Smooth muscle cell (in vitro differentiated cells): Measurements from ENCODE around the gene LCE1D. TPM values are rescaled to one million over a fixed set of nuclear protein-coding genes. Genes with fewer than 3 reads are reported as not detected.

ENCODE experiments used
- DNase-seq: peaks from one replicate; lab custom pipeline; 2025; ENCODE audit not compliant: unreplicated experiment; lab: John Stamatoyannopoulos, UW
- H2AFZ ChIP-seq: fragments of 200-600 bp; sonication (generic); 2 replicates; pipeline ENCODE4 v1.6.0; 2016; ENCODE audit warnings: antibody characterized with exemption, low read depth, mild to moderate bottlenecking
- H3F3A ChIP-seq: fragments of 200-600 bp; sonication (generic); 2 replicates; pipeline ENCODE4 v1.6.0; 2017; ENCODE audit warnings: antibody characterized with exemption, low read depth
- H3K27ac ChIP-seq: fragments of 200-600 bp; sonication (generic); 2 replicates; pipeline ENCODE4 v1.5.1; 2016; ENCODE audit warnings: low read depth, mild to moderate bottlenecking
- H3K27me3 ChIP-seq: fragments of 200-600 bp; sonication (generic); 2 replicates; pipeline ENCODE4 v1.6.1; 2016; ENCODE audit warnings: low read depth, mild to moderate bottlenecking
- H3K36me3 ChIP-seq: fragments of 200-600 bp; sonication (generic); 2 replicates; pipeline ENCODE4 v1.5.1; 2016; ENCODE audit warnings: low read depth
- H3K4me1 ChIP-seq: fragments of 200-600 bp; sonication (generic); 2 replicates; pipeline ENCODE4 v1.5.1; 2016; ENCODE audit warnings: low read depth
- H3K4me2 ChIP-seq: fragments of 200-600 bp; sonication (generic); 2 replicates; pipeline ENCODE4 v1.6.0; 2016; ENCODE audit warnings: mild to moderate bottlenecking
- H3K4me3 ChIP-seq: fragments of 200-600 bp; sonication (generic); 2 replicates; pipeline ENCODE4 v1.5.1; 2016; ENCODE audit warnings: mild to moderate bottlenecking
- H3K79me2 ChIP-seq: fragments of 200-600 bp; sonication (generic); 2 replicates; pipeline ENCODE4 v1.6.0; 2016; ENCODE audit warnings: low read depth, mild to moderate bottlenecking
- H3K9ac ChIP-seq: fragments of 200-600 bp; sonication (generic); 2 replicates; pipeline ENCODE4 v1.6.0; 2016; ENCODE audit warnings: low read depth
- H3K9me3 ChIP-seq: fragments of 200-600 bp; sonication (generic); replicated peaks from 2 replicates; pipeline ENCODE4 v1.5.1; 2016; ENCODE audit warnings: low read depth
- H4K20me1 ChIP-seq: fragments of 200-600 bp; sonication (generic); 2 replicates; pipeline ENCODE4 v1.6.0; 2016; ENCODE audit warnings: low read depth
- WGBS: methylation state at CpG from one replicate; pipeline ENCODE4 v1.1.7; 2016; ENCODE audit warnings: low lambda C conversion rate; 5-methylcytosine and 5-hydroxymethylcytosine counted together
- polyA plus RNA-seq: library from polyadenylated mRNA; unstranded; fragments of >200 nt; fragmentation: Nextera tagmentation; extraction: Ambion mirVana; gene quantifications from 2 replicates; pipeline ENCODE4 v1.2.1, GENCODE V29; 2016
- total RNA-seq: library from RNA; depleted of rRNA; stranded (reverse); fragments of >200 nt; gene quantifications from 2 replicates; pipeline ENCODE4 v1.2.3, GENCODE V29; 2014
- TF ChIP-seq, protein P1 (sequence below): fragments of 200-600 bp; sonication (generic); IDR thresholded peaks from 2 replicates; pipeline ENCODE4 v1.5.1; 2017; ENCODE audit warnings: borderline replicate concordance, mild to moderate bottlenecking, antibody characterized with exemption; ENCODE audit not compliant: insufficient read depth, poor library complexity, severe bottlenecking

The LCE1D gene
- total and polyA plus RNA-seq, 2 experiments from 2014 or later = not detected

DNA sequence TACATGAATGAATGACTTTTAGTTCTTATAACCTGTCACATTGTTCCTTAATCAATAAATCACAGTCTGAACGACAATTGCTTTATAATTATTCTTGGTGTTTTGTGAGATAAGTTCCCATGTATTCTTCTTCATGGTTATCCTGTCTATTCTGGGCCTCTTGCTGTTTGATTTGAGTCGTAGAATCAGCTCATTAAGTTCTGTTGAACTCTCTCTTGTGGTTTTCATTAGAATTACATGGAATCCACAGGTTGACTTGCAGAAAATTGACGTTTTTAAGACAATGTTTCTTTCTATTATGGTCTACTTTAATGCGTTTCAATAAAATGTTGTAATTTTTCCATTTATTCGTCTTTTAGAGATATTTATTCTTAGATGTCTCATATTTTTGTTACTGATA is 26.8 kb downstream of the LCE1D start:
- 25% methylated on average over 5 of the region's 5 CpGs for WGBS
- no peak overlapping the region for H3K27ac ChIP-seq
- no peak overlapping the region for H2AFZ ChIP-seq
- H3K4me3 ChIP-seq = no peak overlapping the region
- H3K9ac ChIP-seq = no peak overlapping the region
- no peak overlapping the region for H3K4me2 ChIP-seq
- peaks cover 9% of the 10 kb centered on the region for H3K9me3 ChIP-seq
- H3K4me1 ChIP-seq = no peaks in the 10 kb centered on the region
- no peak for DNase-seq
- no peaks in the 10 kb centered on the region for H3K36me3 ChIP-seq
- no peaks in the 10 kb centered on the region for H4K20me1 ChIP-seq
- no peaks in the 10 kb centered on the region for H3K79me2 ChIP-seq
- TF ChIP-seq, protein P1, sequence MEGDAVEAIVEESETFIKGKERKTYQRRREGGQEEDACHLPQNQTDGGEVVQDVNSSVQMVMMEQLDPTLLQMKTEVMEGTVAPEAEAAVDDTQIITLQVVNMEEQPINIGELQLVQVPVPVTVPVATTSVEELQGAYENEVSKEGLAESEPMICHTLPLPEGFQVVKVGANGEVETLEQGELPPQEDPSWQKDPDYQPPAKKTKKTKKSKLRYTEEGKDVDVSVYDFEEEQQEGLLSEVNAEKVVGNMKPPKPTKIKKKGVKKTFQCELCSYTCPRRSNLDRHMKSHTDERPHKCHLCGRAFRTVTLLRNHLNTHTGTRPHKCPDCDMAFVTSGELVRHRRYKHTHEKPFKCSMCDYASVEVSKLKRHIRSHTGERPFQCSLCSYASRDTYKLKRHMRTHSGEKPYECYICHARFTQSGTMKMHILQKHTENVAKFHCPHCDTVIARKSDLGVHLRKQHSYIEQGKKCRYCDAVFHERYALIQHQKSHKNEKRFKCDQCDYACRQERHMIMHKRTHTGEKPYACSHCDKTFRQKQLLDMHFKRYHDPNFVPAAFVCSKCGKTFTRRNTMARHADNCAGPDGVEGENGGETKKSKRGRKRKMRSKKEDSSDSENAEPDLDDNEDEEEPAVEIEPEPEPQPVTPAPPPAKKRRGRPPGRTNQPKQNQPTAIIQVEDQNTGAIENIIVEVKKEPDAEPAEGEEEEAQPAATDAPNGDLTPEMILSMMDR = no peak
- no peaks in the 10 kb centered on the region for H3K27me3 ChIP-seq
- no peaks in the 10 kb centered on the region for H3F3A ChIP-seq

- Histone ChIP-seq H3K4me3 (no peak overlapping the region), H3K4me2 (no peak overlapping the region), H3F3A (no peaks in the 10 kb centered on the region), H4K20me1 (no peaks in the 10 kb centered on the region), H3K27ac (no peak overlapping the region), H2AFZ (no peak overlapping the region), H3K9ac (no peak overlapping the region), H3K27me3 (no peaks in the 10 kb centered on the region), H3K4me1 (no peaks in the 10 kb centered on the region), H3K9me3 (peaks cover 9% of the 10 kb centered on the region), H3K36me3 (no peaks in the 10 kb centered on the region), H3K79me2 (no peaks in the 10 kb centered on the region)
- TF ChIP-seq, protein P1 = no peak
- no peak for DNase-seq
Measured at GRCh38 chr1:152824964-152825363, 28.4 kb downstream of the LCE1D start.

DNA sequence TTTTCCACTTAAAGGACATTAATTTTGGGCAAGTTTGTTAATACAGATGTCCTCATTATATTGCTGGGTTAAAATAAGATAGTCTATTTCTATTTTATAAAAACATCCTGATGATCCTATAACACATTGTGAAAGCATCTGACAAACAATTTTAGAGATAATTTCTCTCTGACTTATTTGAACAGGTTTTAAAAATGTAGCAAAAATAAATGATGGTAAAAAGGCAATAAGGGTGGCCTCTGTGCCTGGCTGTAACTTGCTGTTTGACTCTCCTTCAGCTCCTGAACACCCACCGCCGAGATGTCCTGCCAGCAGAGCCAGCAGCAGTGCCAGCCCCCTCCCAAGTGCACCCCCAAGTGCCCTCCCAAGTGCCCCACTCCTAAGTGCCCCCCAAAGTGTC is 30.7 kb downstream of the LCE1D start, which contains the start of gene LCE1A:
Gene LCE1A (plus strand): TSS at position 301 of the 400 bp plus-strand sequence. CDS start 0 bp downstream, at position 301.
- Histone ChIP-seq H3K27me3 (no peaks in the 10 kb centered on the region), H3K4me1 (no peaks in the 10 kb centered on the region), H4K20me1 (no peaks in the 10 kb centered on the region), H3K79me2 (no peaks in the 10 kb centered on the region), H2AFZ (no peak within 1 kb of the TSS), H3K27ac (no peak within 1 kb of the TSS), H3K36me3 (no peaks in the 10 kb centered on the region), H3F3A (no peaks in the 10 kb centered on the region), H3K9me3 (peaks cover 9% of the 10 kb centered on the region), H3K9ac (no peak within 1 kb of the TSS), H3K4me3 (no peak within 1 kb of the TSS), H3K4me2 (no peak within 1 kb of the TSS)
- TF ChIP-seq, protein P1 = no peak
- whole genome bisulfite sequencing = 65% methylated on average over 2 of the region's 2 CpGs
- no peak for DNase-seq

DNA sequence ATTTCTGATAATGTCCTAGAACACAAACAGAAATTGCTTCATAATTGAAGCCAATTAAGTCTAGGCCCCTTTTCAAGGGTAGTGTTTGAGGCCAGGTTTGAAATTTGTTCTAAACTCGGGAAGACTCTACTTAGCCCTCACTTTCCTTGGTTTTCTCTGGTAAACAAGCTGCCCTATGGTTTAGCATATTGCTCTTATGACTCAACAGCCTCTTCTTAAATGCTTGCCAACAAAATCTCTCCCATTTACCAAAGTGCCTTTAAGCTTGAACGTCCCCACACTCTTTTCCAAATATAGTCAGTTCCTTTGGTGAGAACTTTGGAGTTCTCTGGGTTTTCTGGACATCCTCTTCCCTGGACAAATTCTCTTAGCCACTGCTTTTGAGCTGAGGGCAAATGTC is 40.3 kb downstream of the LCE1D start:
- Histone ChIP-seq H3K4me3 (no peak overlapping the region), H3K9me3 (no peaks in the 10 kb centered on the region), H3K9ac (no peak overlapping the region), H3K27me3 (no peaks in the 10 kb centered on the region), H2AFZ (no peak overlapping the region), H3K36me3 (no peaks in the 10 kb centered on the region), H4K20me1 (no peaks in the 10 kb centered on the region), H3K4me1 (no peaks in the 10 kb centered on the region), H3K79me2 (no peaks in the 10 kb centered on the region), H3F3A (no peaks in the 10 kb centered on the region), H3K27ac (no peak overlapping the region), H3K4me2 (no peak overlapping the region)
- TF ChIP-seq, protein P1 = no peak
- DNase-seq = no peak
- WGBS = 31% methylated on average over 2 of the region's 2 CpGs
